ENCODE measurements around the gene NF1.

The NF1 gene

GRCh38 chr17:31072186-31072585 lies 22.6 kb upstream of the NF1 start (continued):
- 0 out of 2 replicates have a peak, but pooled peaks have one; percentile 10 for TF ChIP-seq ZNF518A (tag by site-specific recombination; conservative IDR thresholded peaks at IDR 0.05; ENCODE audit: low read depth)
- no peak for TF ChIP-seq REPIN1 (tag by site-specific recombination; IDR thresholded peaks at IDR 0.05; ENCODE audit: low read depth)
- TF ChIP-seq ZNF280C (tag by site-specific recombination; IDR thresholded peaks at IDR 0.05) = no peak
- no peak for TF ChIP-seq ZNF391 (tag by site-specific recombination; IDR thresholded peaks at IDR 0.05; ENCODE audit: borderline replicate concordance, low read depth)
- TF ChIP-seq EGR2 (tag by site-specific recombination; IDR thresholded peaks at IDR 0.05; ENCODE audit: low read depth) = no peak
- no peak for TF ChIP-seq ZNF169 (tag by site-specific recombination; IDR thresholded peaks at IDR 0.05)
- no peak for TF ChIP-seq ZNF19 (tag by site-specific recombination; IDR thresholded peaks at IDR 0.05; ENCODE audit: low read depth)
- no peak for TF ChIP-seq ZNF776 (tag by site-specific recombination; IDR thresholded peaks at IDR 0.05; ENCODE audit: borderline replicate concordance)
- no peak for TF ChIP-seq ZNF610 (tag by site-specific recombination; IDR thresholded peaks at IDR 0.05; ENCODE audit: borderline replicate concordance)
- no peak for TF ChIP-seq ZNF140 (tag by site-specific recombination; IDR thresholded peaks at IDR 0.05)
- no peak for TF ChIP-seq ELK4 (IDR thresholded peaks at IDR 0.05; ENCODE audit: borderline replicate concordance, low read depth, low read length)
- TF ChIP-seq ZBTB8A (tag by site-specific recombination; IDR thresholded peaks at IDR 0.05) = 0 out of 2 replicates have a peak, but pooled peaks have one; percentile 30
- TF ChIP-seq ZNF274 (IDR thresholded peaks at IDR 0.05; ENCODE audit: low read length) = no peak
- TF ChIP-seq ZNF274 (tag by site-specific recombination; IDR thresholded peaks at IDR 0.05; ENCODE audit: borderline replicate concordance) = no peak
- TF ChIP-seq ZNF18 (tag by site-specific recombination; IDR thresholded peaks at IDR 0.05) = no peak
- no peak for TF ChIP-seq BCL11A (tag by site-specific recombination; IDR thresholded peaks at IDR 0.05; ENCODE audit: low read depth)
- TF ChIP-seq ZFP41 (tag by site-specific recombination; IDR thresholded peaks at IDR 0.05; ENCODE audit: borderline replicate concordance) = no peak
- no peak for TF ChIP-seq ZNF138 (tag by site-specific recombination; IDR thresholded peaks at IDR 0.05; ENCODE audit: borderline replicate concordance)
- TF ChIP-seq PRDM10 (tag by site-specific recombination; IDR thresholded peaks at IDR 0.05) = peak; percentile 70
- no peak for TF ChIP-seq ZNF791 (tag by site-specific recombination; IDR thresholded peaks at IDR 0.05)
- TF ChIP-seq ZNF404 (tag by site-specific recombination; IDR thresholded peaks at IDR 0.05) = no peak
- no peak for TF ChIP-seq ZNF544 (tag by site-specific recombination; IDR thresholded peaks at IDR 0.05)
- TF ChIP-seq ZNF645 (tag by site-specific recombination; IDR thresholded peaks at IDR 0.05) = no peak
- no peak for TF ChIP-seq OSR2 (tag by site-specific recombination; IDR thresholded peaks at IDR 0.05)
- peak; percentile 41; the same call in 1 of the 2 replicates for TF ChIP-seq ZFHX2 (tag by site-specific recombination; conservative IDR thresholded peaks at IDR 0.05)
- peak; percentile 72 for TF ChIP-seq PRDM1 (tag by site-specific recombination; IDR thresholded peaks at IDR 0.05)

Data from HEK293 (cell line).